GM21786 (cell line): ENCODE results near the gene USP9Y.
"Not testable (repeated sequence)": the region's sequence is repeated elsewhere in the genome, so short reads cannot be mapped to it uniquely, and the experiment has no call there.

Experiments used
- ATAC-seq: cut with Tn5 transposase; IDR thresholded peaks from one replicate; pipeline ENCODE4 v1.9.1; 2021; ENCODE audit not compliant: unreplicated experiment

Gene USP9Y, protein sequence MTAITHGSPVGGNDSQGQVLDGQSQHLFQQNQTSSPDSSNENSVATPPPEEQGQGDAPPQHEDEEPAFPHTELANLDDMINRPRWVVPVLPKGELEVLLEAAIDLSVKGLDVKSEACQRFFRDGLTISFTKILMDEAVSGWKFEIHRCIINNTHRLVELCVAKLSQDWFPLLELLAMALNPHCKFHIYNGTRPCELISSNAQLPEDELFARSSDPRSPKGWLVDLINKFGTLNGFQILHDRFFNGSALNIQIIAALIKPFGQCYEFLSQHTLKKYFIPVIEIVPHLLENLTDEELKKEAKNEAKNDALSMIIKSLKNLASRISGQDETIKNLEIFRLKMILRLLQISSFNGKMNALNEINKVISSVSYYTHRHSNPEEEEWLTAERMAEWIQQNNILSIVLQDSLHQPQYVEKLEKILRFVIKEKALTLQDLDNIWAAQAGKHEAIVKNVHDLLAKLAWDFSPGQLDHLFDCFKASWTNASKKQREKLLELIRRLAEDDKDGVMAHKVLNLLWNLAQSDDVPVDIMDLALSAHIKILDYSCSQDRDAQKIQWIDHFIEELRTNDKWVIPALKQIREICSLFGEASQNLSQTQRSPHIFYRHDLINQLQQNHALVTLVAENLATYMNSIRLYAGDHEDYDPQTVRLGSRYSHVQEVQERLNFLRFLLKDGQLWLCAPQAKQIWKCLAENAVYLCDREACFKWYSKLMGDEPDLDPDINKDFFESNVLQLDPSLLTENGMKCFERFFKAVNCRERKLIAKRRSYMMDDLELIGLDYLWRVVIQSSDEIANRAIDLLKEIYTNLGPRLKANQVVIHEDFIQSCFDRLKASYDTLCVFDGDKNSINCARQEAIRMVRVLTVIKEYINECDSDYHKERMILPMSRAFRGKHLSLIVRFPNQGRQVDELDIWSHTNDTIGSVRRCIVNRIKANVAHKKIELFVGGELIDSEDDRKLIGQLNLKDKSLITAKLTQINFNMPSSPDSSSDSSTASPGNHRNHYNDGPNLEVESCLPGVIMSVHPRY (N-terminal part only)

DNA sequence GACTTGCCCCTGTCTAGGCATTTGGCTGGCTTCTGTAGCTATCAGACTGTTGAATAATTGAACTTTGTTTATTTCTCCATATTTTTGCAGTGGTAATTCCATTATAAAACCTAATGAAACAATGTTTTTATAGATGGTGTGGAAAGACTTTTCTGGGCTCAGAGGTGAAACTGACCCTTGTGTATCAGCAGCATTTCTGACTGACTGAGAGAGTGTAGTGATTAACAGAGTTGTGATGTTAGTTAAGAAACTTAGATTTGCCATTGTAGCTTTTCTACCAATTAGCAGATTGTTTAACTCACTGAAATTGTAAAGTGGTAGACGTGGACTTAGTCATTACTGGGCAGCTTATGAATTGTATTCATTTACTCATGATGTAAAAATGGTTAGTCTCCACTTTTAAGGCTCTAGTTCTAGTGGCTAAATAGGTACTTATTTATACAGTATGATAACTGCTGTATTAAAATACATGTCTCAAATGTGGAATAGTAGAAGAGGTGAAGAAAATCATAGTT lies at the start of gene USP9Y:
TSS of gene USP9Y (plus strand) at position 51 of the 515 bp plus-strand sequence. CDS start 8,217 bp downstream, outside the sequence.
- ATAC-seq: no peak

DNA sequence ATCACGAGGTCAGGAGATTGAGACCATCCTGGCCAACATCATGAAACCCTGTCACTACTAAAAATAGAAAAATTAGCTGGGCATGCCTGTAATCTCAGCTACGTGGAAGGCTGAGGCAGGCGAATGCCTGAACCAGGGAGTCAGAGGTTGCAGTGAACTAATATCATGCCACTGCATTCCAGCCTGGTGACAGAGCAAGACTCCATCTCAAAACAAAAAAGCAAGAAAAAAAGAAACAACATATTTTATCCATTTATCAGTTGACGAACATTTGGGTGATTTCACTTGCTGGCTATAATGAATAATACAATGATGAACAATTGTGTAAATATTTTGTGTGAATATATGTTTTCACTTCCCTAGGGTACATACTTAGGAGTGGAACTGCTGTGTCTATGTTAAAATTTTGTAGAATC lies 49.4 kb upstream of the USP9Y start:
- no peak for ATAC-seq

DNA sequence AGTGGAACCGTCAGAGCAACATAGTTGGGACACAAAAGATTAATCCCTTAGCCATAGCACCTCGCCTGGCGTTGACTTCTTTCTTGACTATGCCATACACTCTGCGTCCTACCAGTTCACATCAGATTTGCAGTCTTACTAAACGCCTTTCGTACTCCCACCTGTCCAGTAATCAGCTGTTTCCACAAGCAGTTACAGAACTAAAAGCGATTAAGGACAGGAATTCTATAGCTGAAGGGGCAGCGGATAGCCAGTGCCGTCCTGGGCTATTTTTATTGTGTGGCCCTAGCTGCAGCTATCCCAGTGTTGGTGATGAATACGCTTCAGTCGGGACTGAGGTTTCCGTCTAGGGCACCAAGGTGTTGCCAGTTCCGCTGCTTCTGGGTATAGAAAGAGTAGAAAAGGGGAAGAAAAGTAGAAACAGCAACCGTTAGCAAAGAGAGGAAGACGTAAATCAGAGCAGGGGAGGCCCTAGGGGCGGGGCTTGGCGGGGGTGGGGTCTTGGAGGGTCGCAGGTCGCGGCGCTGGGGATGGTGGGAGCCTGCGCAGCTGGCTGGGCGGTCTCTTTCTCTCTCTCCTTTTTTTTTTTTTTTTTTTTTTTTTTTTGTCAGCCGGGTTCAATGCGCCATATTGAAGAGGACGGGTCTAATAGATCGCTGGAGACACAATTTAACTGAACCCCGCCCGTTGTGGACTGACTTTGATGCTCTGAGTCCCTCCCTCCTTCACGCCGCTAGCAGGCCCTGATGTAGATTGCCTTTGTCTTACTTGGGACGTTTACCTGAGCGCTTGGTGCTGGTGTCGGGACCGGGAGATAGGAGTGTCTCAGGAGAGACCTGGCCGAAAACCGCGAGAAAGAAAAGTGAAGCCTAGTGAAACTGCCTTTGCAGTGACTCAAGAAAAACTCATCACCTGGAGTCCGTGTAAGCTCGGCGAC lies 39.0 kb upstream of the USP9Y start:
- ATAC-seq: no peak

DNA sequence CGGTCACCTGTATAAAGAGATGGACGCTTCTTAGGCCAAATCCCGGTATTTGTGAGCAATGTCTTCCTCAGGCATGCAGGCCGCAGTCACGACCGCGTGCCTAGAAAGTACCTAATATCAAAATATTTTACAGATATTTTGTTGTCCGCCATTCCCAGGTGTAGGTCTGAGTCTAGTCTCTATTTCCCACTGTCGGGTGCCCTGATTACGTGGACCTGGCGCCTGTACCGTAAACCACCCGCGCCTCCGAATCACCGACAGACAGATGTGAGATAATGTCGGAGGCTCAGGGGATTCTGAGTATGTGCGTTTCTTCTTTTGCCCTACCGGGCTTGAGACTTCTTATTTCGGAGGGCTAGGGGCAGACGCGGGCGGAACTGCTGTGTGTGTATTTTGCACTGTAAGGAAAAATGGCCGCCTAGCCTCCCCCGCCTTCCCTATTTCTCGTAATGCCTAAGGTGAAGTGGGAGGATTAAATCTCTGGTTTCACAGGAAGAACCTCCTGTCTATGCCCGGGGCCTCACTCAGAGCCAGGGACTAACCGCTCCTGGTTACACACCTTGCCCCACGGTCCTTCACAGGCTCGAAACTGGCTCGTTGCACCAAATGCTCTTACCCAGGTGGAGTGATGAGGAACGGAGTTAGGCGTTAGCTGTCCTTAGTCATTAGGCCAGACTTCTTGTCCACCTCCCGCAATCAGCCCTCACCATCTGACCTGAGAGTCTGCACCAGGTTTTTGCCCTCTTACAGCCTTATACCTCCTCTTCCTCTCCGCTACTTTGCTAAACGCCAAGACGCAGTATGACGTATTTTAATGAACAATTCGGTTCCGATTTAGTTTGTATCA lies 38.1 kb upstream of the USP9Y start:
- no peak for ATAC-seq

DNA sequence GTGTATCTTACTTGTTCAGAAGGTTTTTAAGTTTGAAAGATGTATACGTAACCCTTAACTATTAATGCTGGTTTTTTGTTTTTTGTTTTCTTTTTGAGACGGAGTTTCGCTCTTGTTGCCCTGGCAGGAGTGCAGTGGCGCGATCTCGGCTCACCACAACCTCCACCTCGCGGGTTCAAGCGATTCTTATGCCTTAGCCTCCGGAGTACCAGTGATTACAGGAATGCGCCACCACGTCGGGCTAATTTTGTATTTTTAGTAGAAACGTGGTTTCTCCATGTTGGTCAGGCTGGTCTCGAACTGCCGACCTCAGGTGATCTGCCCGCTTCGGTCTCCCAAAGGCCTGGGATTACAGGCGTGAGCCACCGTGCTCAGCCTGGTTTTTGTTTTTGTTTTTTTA lies 37.2 kb upstream of the USP9Y start:
- ATAC-seq: not testable (repeated sequence)

DNA sequence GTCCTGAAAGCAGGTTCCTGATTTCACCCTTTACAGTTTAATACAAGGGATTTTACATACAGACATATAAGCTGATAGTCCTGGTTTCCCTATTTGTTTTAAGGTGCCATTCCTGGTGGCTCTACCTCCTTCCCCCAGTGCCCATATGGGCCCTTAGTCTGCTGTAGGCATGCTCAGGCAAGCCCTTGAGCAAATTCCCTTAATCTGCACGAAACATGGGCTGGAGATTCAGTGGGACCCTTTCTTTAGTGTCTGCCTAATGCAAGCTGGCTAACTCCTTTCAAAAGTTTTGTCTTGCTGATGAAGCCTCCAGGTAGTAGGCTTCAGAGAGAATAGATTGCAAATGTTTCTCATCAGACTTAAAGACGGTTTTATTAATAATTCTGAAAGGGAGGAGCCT lies 22.9 kb upstream of the USP9Y start:
- no peak for ATAC-seq

DNA sequence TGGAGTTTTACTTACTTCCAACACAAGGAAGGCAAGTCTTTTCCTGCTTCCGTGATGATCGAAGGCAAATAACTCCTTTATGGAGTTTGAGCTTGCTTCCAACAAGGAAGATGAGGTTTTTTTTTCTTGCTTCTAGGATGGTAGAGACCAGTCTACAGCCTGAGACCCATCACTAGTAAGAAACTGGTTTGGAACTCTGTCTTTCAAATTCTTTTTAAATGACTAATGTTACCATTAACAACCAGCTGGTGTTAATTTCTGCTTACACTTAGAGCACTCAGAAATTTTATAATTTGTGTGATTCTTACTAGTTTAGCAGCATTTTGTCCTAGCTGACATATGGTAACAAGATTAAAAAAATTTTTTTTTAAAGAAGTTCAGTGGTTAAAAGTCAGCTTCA lies 19.5 kb upstream of the USP9Y start:
- no peak for ATAC-seq

DNA sequence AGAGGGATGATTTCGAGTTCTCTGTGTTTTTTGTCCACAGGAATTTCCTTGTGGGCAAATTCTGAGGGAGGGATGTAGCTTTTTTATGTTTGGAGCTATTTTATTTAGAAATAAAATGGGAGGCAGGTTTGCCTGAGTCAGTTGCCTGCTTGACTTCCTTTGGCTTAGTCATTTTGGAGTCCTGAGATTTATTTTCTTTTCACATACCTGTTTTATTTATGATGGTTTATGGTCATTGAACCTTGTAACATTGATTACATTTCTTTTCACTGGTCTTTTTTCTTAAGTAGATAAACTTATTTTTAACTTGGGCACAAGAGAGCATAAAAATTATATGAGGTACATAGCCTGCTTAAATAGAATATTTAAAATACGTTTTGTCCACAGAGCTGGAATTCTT lies 12.7 kb upstream of the USP9Y start:
- ATAC-seq: no peak

DNA sequence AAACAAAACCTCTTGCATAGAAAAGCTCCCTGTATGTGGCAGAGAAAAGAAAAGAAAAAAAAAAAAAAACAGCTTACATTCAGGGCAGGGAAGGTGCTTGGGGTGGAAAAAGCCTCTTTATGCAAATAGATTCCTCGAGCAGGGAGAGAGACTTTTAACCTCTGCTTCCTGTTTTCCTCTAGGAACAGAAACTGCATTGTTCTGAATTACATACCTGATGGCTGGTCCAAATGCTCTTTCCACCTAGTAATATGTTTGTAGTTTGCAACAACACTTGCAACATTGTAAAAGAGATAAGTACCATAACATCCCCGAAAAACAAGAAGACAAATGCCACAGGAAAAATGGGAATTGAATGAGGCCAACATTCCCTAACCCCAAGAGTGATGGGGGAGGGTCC lies 944 bp upstream of the USP9Y start:
- no peak for ATAC-seq

DNA sequence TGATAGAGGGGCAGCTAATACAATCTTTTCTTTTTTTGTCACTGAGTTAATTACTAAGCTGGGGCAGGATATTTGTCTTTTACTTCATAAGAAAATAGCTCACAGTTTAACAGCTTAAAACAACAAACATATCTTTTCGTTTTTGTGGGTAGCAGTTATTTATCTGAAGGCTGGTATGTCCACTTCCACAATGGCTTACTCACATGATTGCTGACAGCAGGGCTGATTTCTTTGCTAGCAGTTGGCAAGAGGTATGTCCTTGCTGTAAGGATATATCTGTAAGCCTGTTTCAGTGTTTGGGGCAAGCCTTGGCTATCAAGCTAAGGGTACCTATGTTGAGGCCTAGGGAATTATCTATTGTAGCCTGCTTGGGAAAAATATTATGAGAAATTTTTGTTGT lies 1.1 kb downstream of the USP9Y start:
- no peak for ATAC-seq

DNA sequence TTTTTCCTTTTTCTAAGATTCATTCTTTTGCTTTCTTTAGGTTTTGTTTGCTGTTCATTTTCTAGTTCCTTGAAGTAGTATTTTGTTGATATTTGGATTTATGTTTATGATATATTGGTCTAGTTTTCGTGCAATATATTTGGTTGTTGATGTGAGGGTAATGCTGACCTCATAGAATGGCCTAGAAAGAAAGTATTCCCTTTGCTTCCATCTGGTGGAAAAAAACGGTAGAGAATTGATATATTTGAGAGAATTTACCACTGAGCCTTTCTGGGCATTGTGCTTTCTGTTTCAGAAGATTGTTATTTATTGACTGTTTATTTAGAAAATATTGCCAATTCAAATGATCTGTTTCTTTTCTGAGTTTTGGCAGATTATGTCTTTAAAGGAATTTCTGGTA lies 9.4 kb downstream of the USP9Y start:
- no peak for ATAC-seq

DNA sequence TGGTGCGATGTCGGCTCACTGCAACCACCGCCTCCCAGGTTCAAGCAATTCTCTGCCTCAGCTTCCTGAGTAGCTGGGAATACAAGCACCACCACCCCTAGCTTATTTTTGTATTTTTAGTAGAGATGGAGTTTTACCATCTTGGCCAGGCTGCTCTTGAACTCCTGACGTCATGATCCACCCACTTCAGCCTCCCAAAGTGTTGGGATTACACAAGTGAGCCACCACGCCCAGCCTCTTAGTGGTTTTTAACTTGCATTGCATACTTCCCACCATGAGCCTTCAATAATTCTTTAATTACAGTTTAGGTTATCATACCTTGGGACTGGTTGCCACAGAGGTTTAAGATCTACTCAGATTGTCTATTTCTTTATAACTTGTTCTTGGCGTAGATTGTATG lies 14.3 kb downstream of the USP9Y start:
- no peak for ATAC-seq

DNA sequence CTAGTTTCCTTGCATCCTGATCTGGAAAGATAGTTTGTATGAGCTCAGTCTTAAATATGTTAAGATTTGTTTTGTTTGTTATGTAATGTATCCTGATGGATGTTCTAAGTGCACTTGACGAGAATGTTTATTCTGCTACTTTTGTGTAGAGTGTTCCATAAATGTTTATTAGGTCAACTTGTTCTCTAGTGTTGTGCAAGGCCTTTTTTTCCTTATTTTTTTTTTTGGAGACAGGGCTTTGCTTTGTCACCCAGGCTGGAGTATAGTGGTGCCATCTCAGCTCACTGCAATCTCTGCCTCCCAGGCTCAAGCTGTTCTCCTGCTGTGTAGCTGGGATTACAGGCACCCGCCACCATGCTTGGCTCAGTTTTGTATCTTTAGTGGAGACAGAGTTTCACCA lies 28.7 kb downstream of the USP9Y start:
- ATAC-seq: no peak

DNA sequence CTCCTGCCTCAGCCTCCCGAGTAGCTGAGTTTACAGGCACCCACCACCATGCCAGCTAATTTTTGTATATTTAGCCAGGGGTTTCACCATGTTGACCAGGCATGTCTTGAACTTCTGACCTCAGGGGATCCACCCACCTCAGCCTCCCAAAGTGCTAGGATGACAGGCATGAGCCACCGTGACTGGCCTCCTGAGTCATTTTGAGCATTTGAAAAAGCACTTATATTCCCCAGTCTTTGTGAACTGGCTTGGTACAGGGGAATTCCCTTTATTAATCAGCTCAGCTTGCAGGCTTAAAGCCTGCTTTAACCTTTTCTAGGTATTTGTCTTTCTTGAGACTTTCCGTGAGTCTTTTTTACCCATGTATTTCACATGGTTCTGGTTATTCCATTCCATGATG lies 32.6 kb downstream of the USP9Y start:
- no peak for ATAC-seq

DNA sequence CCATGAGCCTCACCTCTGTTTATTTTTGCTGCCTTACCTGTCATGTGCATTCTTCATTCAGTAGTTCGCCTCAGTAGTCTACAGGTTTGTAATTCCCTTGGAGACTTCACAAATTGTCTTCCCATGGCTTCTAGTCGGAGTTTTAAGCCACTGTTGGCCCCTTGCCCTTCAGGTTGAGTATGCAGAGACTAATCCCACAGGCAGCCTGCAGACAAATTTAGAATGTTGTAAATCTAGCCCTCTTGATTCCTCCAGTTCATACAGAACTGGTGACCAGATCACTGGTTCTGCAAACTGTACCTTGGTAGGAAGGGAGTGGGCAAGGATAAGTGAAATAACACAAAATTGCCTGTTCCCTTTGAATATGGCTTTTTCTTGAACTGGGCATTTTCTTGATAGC lies 33.0 kb downstream of the USP9Y start:
- ATAC-seq: no peak

DNA sequence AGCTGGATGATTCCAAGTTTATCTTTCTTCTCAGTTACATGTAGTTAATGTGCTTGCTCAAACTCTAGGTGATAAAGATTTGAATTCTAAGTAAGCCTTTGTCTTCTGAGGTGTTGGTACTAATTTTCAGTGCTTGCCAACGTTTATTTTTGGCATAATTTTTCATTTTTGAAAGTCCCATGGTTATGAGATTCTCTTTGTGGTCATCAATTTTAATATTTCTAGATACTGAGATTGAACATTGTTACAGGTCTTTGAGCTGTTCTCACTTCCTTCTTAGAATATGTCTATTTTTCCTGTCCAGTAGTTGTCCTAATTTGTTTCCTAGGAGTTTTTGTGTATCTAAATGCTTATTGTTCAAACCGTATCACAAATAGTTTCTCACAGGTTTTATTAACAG lies 40.4 kb downstream of the USP9Y start:
- no peak for ATAC-seq

DNA sequence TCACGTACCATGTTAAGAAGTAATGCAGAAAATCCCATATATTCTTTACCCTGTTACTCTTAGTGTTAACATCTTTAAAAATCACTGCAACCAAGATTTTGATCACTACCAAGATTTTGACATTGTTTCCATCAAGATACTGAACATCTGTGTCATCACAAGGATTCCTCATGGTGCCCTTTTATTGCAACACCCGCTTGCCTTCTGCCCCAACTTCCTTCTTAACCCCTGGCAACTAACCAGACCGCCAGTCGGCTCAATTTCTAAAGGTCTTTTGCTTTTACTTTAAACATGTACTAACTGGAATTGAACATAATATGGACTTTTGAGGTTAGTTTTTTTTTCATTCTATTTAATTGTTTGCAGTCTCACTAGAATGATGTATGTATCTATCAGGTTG lies 41.7 kb downstream of the USP9Y start:
- ATAC-seq: no peak

DNA sequence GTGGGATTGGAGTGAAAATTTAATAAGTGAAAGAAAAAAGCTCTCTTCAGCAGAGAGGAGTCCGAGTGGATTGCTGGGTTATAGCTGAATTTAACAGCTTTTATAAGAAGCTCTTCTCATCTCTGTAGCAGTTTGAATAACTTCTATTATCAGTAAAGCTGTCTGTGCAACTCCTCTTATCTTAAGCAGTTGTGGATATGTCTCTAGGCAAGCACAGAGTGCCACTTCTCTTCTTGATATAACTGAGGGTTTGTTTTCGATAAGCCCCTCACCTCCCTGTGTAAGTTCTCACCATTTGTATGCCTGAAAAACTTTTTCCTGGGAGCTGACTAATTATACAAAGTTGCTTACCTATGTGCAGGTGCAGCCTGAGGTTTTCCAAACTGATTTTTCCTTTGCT lies 43.1 kb downstream of the USP9Y start:
- no peak for ATAC-seq

DNA sequence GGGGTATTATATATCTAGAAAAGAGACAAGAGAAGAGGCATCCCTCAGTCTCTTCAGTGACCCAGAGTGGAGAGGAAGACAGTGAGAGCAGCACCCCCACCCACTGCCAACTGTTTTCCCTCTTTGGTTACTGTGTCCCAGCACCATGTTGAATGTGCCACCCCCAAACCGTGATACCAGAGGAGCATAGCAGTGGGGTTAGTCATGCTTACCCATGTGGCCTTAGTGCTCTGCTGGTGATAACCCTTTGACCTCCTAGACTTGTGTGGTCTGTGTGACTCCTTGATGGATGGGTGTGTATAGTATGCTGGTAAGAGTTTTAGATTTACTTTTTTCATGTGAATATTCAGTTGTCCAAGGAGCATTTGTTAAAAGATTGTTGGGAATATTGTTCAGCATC lies 48.3 kb downstream of the USP9Y start:
- no peak for ATAC-seq

DNA sequence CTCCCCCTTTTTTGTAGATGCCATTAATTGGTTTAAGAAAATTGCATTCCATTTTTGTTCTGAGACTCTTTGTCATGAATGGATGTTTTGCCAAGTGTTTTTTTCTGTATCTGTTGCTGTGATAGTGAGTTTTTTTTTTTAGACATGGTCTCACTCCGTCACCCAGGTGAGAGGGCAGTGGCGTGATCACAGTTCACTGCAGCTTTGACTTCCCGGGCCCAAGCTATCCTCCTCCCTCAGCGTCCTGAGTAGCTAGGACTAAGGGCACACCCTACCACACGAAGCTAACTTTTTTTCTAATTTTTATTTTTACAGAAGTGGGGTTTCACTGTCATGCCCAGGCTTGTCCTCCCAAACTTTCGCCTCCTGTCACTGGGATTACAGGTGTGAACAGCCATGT lies 51.8 kb downstream of the USP9Y start:
- no peak for ATAC-seq
